PC-9 (cell line): ENCODE data around the gene PRKACA. TPM values are rescaled to one million over a fixed set of nuclear protein-coding genes. Genes with fewer than 3 reads are reported as not detected.

Experiments
- BruUV-seq: library from RNA; stranded (reverse); fragments of 400-500 nt; replicated peaks from 2 replicates; lab custom pipeline; 2021; lab: Mats Ljungman, UMichigan
- CTCF ChIA-PET: fragments of 300-600 bp; sonication (Branson Sonifier 250); formaldehyde crosslinking; loops from one replicate; lab custom pipeline; 2022; ENCODE audit warnings: antibody characterized with exemption; lab: Charles Lee
- POLR2A ChIA-PET: fragments of 300-600 bp; sonication (Branson Sonifier 250); formaldehyde crosslinking; loops from one replicate; lab custom pipeline; 2022; ENCODE audit warnings: antibody characterized with exemption; ENCODE audit not compliant: unreplicated experiment; lab: Charles Lee
- DNase-seq, 2 experiments: peaks; one replicate each; pipeline versions ENCODE4 v3.0.0 to v3.0.0-alpha.2; 2015 to 2022; ENCODE audit warnings: mixed read lengths in 1 of 2
- H2AFZ ChIP-seq: fragments of 200-600 bp; sonication (generic); 2 replicates; pipeline ENCODE4 v1.8.1; 2017; ENCODE audit warnings: antibody characterized with exemption
- H3F3A ChIP-seq: fragments of 200-600 bp; sonication (generic); 2 replicates; pipeline ENCODE4 v1.8.1; 2017; ENCODE audit warnings: antibody characterized with exemption, mild to moderate bottlenecking, low read depth; ENCODE audit not compliant: insufficient read depth
- H3K27ac ChIP-seq: fragments of 200-600 bp; sonication (generic); 2 replicates; pipeline ENCODE4 v1.6.1; 2016; ENCODE audit warnings: mixed run types
- H3K27me3 ChIP-seq: fragments of 200-600 bp; sonication (generic); 2 replicates; pipeline ENCODE4 v1.6.1; 2016; ENCODE audit warnings: low read depth, mixed run types; ENCODE audit not compliant: insufficient read depth
- H3K36me3 ChIP-seq: fragments of 200-600 bp; sonication (generic); 2 replicates; pipeline ENCODE4 v1.6.1; 2016; ENCODE audit warnings: low read depth, mixed run types
- H3K4me1 ChIP-seq: fragments of 200-600 bp; sonication (generic); replicated peaks from 2 replicates; pipeline ENCODE4 v1.6.1; 2016; ENCODE audit warnings: mixed run types; ENCODE audit not compliant: insufficient read depth
- H3K4me2 ChIP-seq: fragments of 200-600 bp; sonication (generic); 2 replicates; pipeline ENCODE4 v1.6.1; 2017; ENCODE audit warnings: mixed run types
- H3K4me3 ChIP-seq: fragments of 200-600 bp; sonication (generic); 2 replicates; pipeline ENCODE4 v1.6.1; 2016; ENCODE audit warnings: mixed run types
- H3K79me2 ChIP-seq: fragments of 200-600 bp; sonication (generic); 2 replicates; pipeline ENCODE4 v1.6.1; 2017; ENCODE audit warnings: low read depth, mixed run types
- H3K9me2 ChIP-seq: fragments of 200-600 bp; sonication (generic); 2 replicates; pipeline ENCODE4 v1.8.1; 2017; ENCODE audit warnings: mild to moderate bottlenecking; ENCODE audit not compliant: insufficient read depth
- H3K9me3 ChIP-seq: fragments of 200-600 bp; sonication (generic); 2 replicates; pipeline ENCODE4 v1.8.1; 2016; ENCODE audit warnings: low read depth; ENCODE audit not compliant: insufficient read depth
- H4K20me1 ChIP-seq: fragments of 200-600 bp; sonication (generic); 2 replicates; pipeline ENCODE4 v1.8.1; 2017; ENCODE audit not compliant: insufficient read depth
- CTCF ChIP-seq: fragments of 200-600 bp; sonication (generic); conservative IDR thresholded peaks from 2 replicates; pipeline ENCODE4 v1.6.1; 2017; ENCODE audit warnings: mixed run types, antibody characterized with exemption, mild to moderate bottlenecking, moderate library complexity
- EZH2 ChIP-seq: fragments of 200-600 bp; sonication (generic); IDR thresholded peaks from 2 replicates; pipeline ENCODE4 v1.8.0; 2017; ENCODE audit warnings: antibody characterized with exemption, low read depth
- intact Hi-C: fragments of 100-400 bp; cut with micrococcal nuclease; formaldehyde crosslinking; loops from one replicate; pipeline ENCODE4 v1.10.0; 2022; ENCODE audit not compliant: unreplicated experiment
- total RNA-seq: library from RNA; stranded (reverse); gene quantifications from 2 replicates; pipeline ENCODE4 v1.2.3, GENCODE V29; 2021

PRKACA gene
- total RNA-seq, 1 experiment from 2014 or later: 82.8 TPM

DNA sequence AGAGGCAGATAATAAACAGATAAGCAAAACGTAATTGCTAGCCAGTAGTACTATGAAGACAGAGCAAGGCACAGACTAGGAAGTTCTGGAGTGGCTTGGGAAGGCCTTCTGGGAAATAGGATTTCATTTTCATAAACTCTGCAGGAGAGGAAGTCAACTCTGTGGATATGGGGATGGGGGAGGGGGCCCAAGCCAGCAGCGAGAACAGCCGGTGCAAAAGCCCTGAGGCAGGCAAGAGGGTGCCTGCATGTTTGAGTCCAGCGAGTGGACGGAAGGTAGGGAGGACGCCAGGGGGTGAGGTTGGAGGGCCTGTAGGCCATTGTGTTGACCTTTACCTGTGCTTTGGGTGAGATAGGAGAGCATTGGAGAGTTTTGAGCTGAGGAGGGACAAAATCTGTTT lies 27.8 kb upstream of the PRKACA start:
- Histone ChIP-seq H3K4me2 (no peak overlapping the region), H3K4me1 (no peaks in the 10 kb centered on the region), H3K79me2 (no peaks in the 10 kb centered on the region), H3F3A (peaks cover 10% of the 10 kb centered on the region), H3K36me3 (no peaks in the 10 kb centered on the region), H3K27me3 (no peaks in the 10 kb centered on the region), H3K9me2 (no peaks in the 10 kb centered on the region), H3K4me3 (no peak overlapping the region), H4K20me1 (no peaks in the 10 kb centered on the region), H3K9me3 (no peaks in the 10 kb centered on the region), H3K27ac (no peak overlapping the region), H2AFZ (no peak overlapping the region)
- no peak for DNase-seq
- POLR2A ChIA-PET: interaction anchor here (0.5 to 0.7 kb wide), 2 partner anchors 9 to 323 kb away, joined by 3 to 7 read pairs; partner anchors contain the start of gene ASF1B
- TF ChIP-seq EZH2 (no peak), CTCF (no peak)
- intact Hi-C loops: no loop called here
- no TSS peak for BruUV-seq
- CTCF ChIA-PET: no interaction called here

GRCh38 chr19:14142262-14143190 lies 25.0 kb upstream of the PRKACA start:
- 0 out of 2 replicates have a peak, but pooled peaks cover 8% of the 10 kb centered on the region for H3K79me2 ChIP-seq
- H3K9me2 ChIP-seq: no peaks in the 10 kb centered on the region
- no peaks in the 10 kb centered on the region for H3K9me3 ChIP-seq
- H4K20me1 ChIP-seq: no peaks in the 10 kb centered on the region
- H3K4me2 ChIP-seq: no peak overlapping the region
- no peak overlapping the region for H2AFZ ChIP-seq
- ChIA-PET CTCF (interaction anchor here (0.5 kb wide), 1 partner anchor 237 kb away, joined by 3 read pairs; no protein-coding TSS in a partner anchor), POLR2A (no interaction called here)
- no peaks in the 10 kb centered on the region for H3K36me3 ChIP-seq
- no peaks in the 10 kb centered on the region for H3K27me3 ChIP-seq
- TF ChIP-seq EZH2 (no peak), CTCF (no peak)
- peaks cover 35% of the 10 kb centered on the region for H3F3A ChIP-seq
- BruUV-seq: no TSS peak
- intact Hi-C loops: no loop called here
- H3K4me1 ChIP-seq: peaks cover 23% of the 10 kb centered on the region
- no peak for DNase-seq
- H3K4me3 ChIP-seq: no peak overlapping the region
- no peak overlapping the region for H3K27ac ChIP-seq

DNA sequence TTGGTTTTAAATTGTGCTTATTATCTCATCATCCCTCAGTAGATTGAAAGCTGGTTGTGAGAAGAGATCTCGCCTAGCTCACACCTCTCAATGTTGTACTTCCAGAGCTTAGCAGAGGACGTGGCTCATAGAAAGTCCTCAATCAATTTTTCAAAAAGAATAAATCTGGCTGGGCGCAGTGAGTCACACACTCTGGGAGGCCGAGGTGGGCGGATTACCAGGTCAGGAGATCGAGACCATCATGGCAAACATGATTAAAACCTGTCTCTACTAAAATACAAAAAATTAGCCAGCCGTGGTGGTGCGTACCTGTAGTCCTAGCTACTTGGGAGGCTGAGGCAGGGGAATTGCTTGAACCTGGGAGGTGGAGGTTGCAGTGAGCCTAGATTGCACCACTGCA lies 23.5 kb upstream of the PRKACA start:
- intact Hi-C loops: no loop called here
- POLR2A ChIA-PET: no interaction called here
- H3K36me3 ChIP-seq: no peaks in the 10 kb centered on the region

More for the DNA sequence above, 23.5 kb upstream of the PRKACA start:
- Histone ChIP-seq H3K27ac (no peak overlapping the region), H3K27me3 (no peaks in the 10 kb centered on the region), H3K9me3 (no peaks in the 10 kb centered on the region), H3F3A (peaks cover 39% of the 10 kb centered on the region), H3K79me2 (peaks cover 11% of the 10 kb centered on the region), H3K9me2 (no peaks in the 10 kb centered on the region), H3K4me1 (peaks cover 23% of the 10 kb centered on the region), H2AFZ (no peak overlapping the region), H3K4me3 (no peak overlapping the region), H3K4me2 (no peak overlapping the region), H4K20me1 (no peaks in the 10 kb centered on the region)
- no TSS peak for BruUV-seq
- TF ChIP-seq EZH2: no peak
- TF ChIP-seq CTCF: no peak
- CTCF ChIA-PET: no interaction called here
- DNase-seq: no peak
